GM19023 (cell line): ENCODE results near the gene TMEM232.

ENCODE experiments used
- ATAC-seq: cut with Tn5 transposase; IDR thresholded peaks from one replicate; pipeline ENCODE4 v1.9.1; 2021; ENCODE audit warnings: mild to moderate bottlenecking, moderate library complexity; ENCODE audit not compliant: unreplicated experiment

TMEM232 gene

DNA sequence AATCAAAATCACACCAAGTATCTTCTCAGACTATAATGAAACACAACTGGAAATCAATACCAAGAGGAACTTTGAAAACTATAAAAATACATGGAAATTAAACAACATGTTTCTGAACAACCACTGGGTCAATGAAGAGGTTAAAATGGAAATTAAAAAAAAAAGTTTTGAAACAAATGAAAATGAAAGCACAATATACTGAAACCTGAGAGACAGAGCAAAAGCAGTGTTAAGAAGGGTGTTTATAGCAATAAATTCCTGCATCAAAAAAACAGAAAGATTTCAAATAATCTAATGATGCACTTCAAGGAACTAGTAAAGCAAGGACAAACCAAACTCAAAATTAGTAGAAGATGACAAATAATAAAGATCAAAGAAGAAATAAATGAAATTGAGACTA is 92.0 kb downstream of the TMEM232 start:
- ATAC-seq: no peak

DNA sequence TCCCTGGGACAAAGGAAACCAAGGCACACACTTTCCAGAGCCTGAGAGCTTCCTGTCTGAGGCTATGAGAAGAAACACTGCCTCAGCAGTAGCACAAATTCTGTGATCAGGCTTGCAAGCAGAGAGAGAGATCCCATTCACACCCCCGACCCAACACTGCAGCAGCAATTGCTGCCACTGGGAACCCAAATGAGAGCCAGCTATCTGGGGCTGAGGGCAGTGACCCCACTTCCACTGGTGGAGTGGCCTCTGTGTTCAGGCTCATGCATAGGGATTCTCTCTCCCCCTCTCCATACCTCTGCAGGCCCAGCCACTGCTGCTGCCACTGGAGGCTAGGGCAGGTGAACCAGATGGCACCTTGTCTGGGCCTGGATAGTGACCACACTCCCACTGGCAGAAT is 95.2 kb downstream of the TMEM232 start:
- no peak for ATAC-seq

DNA sequence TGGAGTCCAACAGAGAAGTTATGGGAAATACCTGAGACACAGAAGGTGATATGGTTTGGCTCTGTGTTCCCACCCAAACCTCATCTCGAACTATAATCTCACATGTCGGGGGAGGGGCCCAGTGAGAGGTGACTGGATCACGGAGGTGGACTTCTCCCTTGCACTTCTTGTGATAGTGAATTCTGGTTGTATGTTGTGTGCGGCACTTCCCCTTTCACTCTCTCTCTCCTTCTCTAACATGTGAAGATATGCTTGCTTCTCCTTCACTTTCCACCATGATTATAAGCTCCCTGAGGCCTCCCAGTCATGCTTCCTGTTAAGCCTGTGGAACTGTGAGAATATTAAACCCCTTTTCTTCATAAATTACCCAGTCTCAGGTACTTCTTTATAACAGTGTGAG is 96.1 kb downstream of the TMEM232 start:
- no peak for ATAC-seq

DNA sequence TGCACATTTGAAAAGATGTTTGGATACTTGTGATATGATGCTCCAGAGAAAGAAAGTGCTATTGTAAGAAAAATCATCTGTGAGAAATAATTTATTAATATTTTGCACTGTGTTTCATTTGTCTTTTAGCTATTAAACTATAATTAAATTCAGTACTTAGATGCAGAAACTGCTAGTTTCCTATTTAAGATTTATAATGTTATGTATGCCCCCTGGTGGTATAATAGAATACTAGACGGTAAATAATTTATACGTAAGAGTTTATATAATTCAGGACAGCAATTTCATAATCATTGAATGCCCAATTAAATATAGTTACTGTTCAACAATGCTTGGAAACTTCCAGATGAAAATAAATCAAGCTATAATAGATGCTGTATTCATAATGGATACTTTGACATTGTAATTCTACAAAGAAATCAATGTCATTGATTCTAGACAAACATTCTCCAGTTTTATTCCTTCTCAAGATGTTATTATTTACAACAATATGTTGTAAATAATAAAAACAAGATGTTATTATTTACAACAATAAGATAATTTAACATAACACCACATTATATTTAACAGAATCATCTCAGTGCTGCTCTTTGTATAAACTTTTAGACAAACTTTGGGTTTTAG is 101.0 kb downstream of the TMEM232 start:
- ATAC-seq: no peak

DNA sequence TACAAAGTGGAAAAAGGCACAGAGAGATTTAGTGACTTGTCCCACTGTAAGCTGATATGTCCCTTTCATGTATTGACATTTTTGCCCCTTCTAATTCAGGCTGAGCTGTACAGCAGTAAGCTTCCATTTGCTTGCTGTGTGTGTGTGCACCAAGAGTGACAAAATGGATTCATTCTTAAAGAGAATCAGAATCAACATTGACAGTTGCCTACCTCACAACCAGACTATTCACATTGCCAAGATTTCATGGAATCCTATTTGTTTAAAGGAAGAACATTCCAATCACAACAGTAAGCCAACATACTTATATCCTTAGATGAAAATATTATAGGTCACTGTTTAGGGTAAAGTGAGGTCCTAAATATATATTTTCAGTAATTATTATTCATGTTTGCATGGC is 102.6 kb downstream of the TMEM232 start:
- no peak for ATAC-seq

DNA sequence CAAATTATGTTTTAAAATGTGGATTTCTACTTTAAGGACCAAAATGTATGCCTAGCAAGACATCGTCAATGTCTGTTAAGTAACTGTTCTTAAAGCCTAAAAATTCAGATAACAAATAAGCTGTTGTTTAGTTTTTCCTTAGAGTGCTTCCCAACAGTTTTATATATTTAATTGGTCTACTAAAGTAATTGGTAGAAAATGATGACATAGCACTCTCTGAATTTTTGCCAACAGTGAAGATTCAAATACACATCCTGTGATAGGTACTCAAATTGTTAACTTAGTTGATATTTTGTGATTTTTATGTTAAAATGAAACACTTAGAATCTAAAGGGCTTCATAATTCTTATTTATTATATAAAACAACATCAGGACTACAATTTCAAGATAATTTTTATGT is 107.5 kb downstream of the TMEM232 start:
- ATAC-seq: no peak

DNA sequence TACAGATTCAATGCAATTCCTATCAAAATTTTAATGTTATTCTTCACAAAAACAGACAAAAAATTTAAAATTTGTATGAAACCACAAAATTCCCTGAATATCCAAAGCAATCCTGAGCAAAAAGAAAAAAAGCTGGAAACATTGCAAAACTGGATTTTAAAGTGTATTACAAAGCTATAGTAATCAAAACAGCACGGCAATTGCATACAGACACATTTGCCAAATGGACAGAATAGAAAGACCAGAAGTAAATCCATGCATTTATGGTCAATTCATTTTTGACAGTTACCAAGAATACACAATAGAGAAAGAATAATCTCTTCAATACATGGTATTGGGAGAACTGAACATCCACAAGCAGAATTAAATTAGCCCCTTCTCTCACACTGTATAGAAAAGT is 110.5 kb downstream of the TMEM232 start:
- ATAC-seq: no peak

DNA sequence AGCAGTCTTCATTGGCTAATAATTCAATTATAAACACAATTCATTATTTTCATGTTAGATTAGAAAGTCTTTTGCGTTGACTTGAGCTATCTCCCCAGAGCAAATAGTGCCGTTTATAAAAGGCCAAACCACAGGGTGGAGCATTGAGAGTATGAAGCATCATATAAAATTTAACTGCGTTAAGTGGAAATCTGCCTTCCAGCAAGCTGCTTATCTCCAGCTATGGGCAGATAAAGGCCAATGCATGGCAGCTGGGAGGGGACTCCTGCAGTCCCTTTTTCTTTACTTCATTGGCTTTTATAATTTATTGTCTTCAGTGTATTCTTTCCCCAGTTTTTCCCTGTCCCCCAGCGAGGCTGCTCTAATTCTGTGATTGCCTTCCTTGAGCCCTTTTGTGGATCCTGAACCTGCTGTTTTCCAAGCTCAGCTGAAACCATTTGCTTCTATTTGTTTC is 113.7 kb downstream of the TMEM232 start:
- ATAC-seq: no peak

DNA sequence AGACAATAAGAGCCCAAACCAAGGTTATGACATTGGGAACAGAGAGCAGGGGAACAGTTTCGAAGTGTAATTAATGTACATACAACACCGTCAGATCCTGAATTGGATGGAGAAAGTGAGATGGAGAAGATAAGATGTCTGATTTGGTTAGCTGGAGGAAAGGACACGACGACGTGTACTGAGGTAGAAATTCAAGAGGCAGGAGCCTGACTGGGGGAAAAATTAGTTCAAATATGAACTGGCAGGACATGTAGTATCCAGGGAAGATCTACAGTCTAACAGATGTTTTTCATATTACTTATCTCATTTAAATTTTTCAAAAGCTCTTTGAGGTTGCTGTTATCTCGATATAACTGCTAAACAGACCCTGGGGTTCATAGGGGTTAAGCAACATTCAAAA is 114.7 kb downstream of the TMEM232 start:
- no peak for ATAC-seq

DNA sequence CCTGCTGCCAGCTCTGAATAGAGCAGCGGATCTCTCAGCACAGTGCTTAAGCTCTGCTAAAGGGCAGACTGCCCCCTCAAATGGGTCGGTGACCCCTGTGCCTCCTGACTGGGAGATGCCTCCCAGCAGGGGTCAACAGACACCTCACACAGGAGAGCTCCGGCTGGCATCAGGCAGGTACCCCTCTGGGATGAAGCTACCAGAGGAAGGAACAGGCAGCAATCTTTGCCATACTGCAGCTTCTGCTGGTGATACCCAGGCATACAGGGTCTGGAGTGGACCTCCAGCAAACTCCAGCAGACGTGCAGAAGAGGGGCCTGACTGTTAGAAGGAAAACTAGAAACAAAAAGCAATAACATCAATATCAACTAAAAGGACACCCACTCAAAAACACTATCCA is 131.6 kb downstream of the TMEM232 start:
- no peak for ATAC-seq

DNA sequence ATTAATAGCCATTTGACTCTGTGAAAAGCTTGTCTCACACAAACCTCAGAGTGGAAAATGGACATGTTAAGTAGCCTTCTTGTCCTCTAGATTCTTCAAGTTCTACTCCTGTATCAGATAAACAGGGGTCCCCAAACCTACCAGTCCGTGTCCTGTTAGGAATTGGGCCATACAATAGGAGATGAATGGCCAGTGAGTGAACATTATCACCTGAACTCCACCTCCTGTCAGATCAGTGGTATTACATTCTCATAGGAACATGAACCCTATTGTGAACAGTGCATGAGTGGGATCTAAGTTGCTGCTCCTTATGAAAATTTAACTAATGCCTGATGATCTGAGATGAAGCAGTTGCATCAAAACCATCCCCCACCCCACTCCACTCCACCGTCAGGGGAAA is 136.3 kb downstream of the TMEM232 start:
- peak; percentile 64 for ATAC-seq

DNA sequence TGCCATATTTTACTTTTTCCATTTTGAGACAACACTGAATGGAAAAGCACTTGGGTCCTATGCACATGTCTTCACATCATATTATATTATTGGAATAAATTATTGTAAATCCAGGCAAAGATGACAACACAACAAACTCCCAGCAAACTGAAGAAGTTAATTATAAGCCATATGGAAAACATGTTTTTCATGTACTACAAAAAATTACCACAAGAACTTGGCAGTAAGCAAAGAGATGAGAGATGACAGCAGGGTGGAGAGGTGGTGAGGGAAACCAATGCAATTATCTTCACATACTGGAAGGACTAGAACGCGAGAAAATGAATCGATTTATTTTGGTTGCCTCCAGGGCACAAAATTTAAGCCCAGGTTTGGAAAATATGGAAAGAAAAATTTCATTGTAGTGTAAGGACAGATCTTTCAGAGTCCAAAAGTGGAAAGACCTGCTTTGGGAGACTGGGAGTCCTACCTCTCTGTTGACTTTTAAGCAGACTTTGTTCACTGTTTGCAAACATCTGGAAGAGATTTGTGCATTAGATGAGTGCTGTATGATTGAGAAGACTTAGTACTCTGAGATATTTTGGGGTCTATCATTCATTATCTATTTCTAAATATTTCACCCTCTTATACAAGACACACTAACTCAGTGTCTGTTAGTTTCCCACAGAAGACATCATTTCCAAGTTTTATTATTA is 138.0 kb downstream of the TMEM232 start:
- ATAC-seq: no peak

DNA sequence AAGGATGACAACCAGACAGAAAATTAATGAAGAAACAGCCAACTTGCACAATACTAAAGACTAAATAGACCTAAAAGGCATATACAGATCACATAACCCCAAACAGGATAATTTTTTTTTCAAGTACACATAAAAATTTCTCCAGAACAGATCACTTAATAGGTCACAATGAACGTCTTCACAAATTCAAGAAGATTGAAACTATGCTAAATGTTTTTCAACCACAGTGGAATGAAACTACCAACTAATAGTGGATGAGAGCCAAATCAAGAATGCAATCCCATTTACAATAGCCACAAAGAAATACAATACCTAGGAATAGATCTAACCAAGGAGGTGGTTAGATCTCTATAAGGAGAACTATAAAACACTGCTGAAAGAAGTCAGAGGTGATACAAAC is 145.8 kb downstream of the TMEM232 start:
- ATAC-seq: no peak

DNA sequence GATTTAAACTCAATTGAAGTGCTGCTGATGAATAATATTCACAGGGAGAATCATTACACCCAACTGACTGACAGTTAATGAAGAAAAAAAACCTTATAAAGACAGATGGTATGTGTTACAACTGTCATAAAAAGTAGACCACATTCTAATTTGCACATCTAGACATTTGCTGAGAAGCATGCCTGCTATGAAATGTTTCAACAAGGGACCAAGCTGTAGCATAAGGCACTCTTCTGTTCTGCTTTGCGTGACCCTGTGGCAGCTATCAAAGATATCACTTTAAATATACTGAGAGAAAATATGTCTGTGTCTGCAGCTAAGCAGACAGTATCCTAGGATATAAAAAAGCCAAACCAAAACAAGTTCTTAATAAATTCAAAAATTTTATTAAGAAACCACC is 153.7 kb downstream of the TMEM232 start:
- no peak for ATAC-seq

DNA sequence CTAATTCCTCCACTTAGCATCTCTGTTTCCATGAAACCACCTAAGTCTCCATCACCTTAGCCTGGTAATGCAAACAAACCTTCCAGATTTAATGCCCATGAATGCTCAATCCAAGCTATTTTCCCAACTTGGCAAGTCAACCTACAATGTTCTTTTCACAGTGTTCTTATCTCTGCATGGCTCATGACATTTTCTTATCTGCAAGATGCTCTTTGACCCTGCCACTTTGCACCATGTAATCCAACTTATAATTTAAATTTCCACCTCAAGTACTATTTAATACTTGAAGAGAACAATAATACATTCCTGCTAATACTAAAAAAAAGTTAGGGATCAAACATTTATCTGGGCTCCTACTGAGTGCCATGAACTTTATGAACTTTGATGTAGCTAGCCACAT is 164.3 kb downstream of the TMEM232 start:
- no peak for ATAC-seq

DNA sequence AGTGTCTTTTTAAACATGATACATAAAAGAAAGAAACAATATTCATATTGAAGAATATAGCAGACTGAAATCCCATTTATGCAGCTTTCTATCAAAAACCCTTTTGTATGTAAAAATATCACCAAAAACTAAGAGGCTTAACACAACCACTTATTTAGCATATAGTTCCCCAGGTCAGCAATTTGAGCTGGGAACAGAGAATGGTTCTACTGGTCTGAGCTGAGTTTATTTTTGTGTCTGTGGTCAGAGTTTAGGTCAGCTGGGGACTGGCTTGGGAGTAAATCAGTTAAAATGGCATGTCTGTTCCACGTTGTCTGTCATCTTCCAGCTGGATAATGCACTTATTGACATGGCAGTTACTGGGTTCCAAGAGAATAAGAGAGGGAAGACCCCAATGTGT is 165.0 kb downstream of the TMEM232 start:
- no peak for ATAC-seq

DNA sequence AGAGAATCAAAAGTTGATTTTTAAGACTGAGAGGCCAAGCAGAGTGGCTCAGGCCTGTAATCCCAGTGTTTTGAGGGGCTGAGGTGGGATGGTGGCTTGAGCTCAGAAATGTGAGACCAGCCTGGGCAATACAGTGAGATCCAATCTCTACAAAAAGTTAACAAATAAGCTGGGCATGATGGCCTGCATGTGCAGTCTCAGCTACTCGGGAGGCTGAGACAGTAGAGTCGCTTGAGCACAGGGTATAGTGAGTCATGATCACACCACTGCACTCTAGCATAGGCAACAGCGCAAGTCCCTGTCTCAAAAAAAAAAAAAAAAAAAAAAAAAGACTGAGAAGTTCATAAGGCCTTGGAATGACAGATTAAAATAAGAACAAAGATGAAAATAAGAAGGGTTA is 177.2 kb downstream of the TMEM232 start:
- no peak for ATAC-seq

DNA sequence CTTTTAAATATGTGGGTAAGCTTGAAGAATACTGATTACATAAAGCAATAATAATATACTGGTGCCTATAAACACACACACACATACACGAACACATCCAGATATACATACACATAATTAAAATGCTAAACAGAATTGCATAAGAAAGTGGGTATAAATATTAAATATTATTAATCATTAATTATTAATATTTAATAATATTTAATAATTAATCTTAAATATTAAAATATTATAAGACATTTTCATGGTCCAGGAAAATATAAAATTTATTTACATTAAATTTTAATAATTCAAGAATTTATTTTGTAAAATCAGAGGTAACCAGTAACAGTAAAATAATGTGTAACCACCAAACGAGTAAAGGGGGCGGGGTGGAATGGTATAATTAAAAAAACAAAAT is 178.3 kb downstream of the TMEM232 start:
- ATAC-seq: no peak

DNA sequence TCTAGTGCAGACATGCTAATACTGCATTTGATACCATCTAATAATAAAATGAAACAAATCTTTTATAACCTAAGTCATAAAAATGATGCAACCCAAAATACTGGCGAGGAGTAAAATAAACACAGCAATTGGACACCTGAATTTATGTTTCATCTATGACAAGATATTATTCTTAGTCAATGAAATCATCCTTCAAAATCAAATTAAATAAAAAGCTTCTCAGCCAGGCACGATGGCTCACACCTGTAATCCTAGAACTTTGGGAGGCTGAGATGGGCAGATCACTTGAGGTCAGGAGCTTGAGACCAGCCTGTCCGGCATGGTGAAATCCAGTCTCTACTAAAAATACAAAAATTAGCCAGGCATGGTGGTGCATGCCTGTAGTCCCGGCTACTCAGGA is 179.0 kb downstream of the TMEM232 start:
- no peak for ATAC-seq

DNA sequence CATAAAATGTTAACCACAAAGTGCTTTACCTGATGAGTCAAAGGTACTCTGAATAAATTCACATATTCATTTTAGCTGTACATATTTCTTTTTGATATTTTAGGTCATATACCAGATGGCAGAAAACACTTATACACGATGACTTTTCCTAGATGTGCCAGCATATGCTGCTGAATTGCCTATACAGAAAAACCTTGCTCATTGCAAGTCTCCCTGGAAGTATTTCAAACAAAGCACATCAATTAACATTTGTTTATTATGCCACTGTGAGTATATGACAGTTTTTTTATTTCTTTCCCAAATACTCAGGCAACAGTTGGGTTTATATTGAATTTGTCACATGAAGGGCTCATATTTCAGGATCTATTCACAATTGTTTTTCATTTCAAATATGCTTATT is 180.8 kb downstream of the TMEM232 start:
- ATAC-seq: no peak

DNA sequence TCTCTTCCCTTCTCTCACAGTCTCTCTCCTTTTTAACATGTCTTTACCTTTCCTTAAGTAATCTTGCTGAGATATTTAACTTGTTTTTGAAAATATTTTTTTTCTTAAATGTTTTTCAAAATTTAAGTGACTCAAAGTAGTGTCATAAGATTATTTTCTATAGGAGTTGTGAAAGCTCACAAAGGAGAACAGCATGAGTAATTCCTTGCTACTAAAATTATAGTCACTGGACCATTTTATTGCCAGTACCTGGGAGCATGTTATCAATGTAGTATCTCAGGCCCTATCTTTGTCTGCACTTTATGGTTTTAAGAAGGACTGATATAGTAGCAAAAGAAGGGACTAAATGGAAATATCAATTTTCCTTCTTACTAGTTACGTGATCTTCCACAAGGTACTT is 181.9 kb downstream of the TMEM232 start:
- ATAC-seq: no peak

DNA sequence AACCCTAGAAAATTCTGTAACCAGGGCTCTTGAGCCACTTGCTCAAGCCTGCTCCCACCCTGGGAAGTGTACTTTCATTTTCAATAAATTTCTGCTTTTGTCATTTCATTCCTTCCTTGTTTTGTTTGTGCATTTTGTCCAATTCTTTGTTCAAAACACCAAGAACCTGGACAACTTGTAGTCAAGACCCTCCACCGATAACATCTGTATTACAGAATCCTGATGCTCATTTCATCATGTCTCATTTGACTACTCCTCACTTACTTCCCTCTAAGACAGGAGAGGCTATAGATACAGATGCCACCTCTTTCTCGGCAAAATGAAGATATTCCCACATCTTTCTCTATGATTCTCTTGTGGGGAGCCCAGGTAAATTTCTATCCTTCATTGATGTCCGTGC is 183.5 kb downstream of the TMEM232 start:
- no peak for ATAC-seq
